ENCODE data around the gene DNAAF3.

Gene DNAAF3

DNA sequence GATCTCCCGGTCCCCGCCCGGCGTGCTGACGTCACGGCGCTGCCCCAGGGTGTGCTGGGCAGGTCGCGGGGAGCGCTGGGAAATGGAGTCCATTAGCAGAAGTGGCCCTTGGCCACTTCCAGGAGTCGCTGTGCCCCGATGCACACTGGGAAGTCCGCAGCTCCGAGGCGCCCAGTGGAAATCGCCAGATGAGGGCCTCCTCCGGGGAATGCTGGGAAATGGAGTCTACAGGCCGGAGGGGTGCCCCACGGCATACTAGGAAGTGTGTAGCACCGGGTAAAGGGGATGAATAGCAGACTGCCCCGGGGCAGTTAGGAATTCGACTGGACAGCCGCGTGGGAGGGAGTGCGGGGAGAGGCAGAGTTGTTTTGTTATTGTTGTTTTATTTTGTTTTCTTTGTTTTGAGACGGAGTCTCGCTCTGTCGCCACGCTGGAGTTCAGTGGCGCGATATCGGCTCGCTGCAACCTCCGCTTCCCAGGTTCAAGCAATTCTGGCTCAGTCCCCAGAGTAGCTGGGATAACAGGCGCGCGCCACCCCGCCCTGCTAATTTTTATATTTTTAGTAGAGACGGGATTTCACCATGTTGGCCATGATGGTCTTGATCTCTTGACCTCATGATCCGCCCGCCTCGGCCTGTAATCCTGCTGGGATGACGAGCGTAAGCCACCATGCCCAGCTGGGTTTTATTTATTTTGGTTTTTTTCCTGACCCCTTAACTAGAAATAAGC is 48.6 kb downstream of the DNAAF3 start:
- TF ChIP-seq CREB1 (IDR thresholded peaks at IDR 0.05; ENCODE audit: low read depth): peak; percentile 89
- TF ChIP-seq EGR1 (IDR thresholded peaks at IDR 0.05): no peak
- TF ChIP-seq, protein P1, sequence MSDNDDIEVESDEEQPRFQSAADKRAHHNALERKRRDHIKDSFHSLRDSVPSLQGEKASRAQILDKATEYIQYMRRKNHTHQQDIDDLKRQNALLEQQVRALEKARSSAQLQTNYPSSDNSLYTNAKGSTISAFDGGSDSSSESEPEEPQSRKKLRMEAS (IDR thresholded peaks at IDR 0.05): 0 out of 2 replicates have a peak, but pooled peaks have one; percentile 19
- TF ChIP-seq YY1 (IDR thresholded peaks at IDR 0.05; ENCODE audit: low read depth): peak; percentile 71; the same call in 1 of the 2 replicates
- no peak; the same call in 1 of the 2 replicates for TF ChIP-seq TEAD4 (IDR thresholded peaks at IDR 0.05)
- TF ChIP-seq TCF12 (IDR thresholded peaks at IDR 0.05; ENCODE audit: low read depth): peak; percentile 43; the same call in 1 of the 2 replicates
- peak; percentile 68; the same call in 1 of the 2 replicates for TF ChIP-seq TAF1 (IDR thresholded peaks at IDR 0.05; ENCODE audit: low read depth)

DNA sequence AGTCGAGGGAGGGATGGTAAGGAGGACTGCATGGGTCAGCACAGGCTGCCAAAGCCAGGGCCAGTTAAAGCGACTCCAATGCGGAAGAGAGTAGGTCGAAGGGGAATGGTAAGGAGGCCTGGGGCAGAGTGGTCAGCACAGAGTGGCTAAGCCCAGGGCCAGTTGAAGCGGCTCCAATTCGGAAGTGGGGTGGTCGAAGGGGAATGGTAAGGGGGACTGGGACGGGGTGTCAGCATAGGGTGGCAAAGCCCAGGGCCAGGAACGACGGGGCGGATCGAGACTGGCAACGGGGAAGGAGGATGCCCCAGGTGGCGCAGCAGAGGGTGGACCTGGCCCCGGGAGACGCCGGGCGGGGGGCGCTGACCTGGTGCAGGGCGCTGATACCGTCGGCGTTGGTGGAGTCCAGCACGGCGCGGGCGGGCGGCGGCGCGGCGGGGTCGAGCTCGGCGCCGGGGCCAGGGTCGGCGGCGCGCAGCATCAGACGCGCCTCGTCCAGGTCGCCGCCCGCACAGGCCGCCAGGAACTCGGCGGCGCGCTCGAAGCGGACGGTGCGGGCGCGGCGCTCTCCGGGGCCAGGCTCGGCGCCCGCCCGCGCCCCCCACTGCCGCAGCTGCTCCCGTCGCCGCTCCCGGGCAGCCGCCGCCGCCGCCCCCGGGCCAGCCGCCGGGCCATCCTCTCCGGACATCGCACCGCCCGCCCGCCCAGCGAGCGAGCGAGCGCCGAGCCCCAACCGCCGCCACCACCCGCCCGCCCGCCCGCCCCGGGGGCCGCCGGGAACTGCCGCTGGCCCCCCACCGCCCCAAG is 49.4 kb downstream of the DNAAF3 start, which contains the start of gene PPP1R12C:
TSS of gene PPP1R12C (minus strand) at position 779 of the 804 bp plus-strand sequence. CDS start at position 685, 94 bp downstream.
- TF ChIP-seq FOXM1 (IDR thresholded peaks at IDR 0.05; ENCODE audit: borderline replicate concordance, low read depth) (no peak), ZBTB7A (IDR thresholded peaks at IDR 0.05; ENCODE audit: low read depth) (peak; percentile 74)

DNA sequence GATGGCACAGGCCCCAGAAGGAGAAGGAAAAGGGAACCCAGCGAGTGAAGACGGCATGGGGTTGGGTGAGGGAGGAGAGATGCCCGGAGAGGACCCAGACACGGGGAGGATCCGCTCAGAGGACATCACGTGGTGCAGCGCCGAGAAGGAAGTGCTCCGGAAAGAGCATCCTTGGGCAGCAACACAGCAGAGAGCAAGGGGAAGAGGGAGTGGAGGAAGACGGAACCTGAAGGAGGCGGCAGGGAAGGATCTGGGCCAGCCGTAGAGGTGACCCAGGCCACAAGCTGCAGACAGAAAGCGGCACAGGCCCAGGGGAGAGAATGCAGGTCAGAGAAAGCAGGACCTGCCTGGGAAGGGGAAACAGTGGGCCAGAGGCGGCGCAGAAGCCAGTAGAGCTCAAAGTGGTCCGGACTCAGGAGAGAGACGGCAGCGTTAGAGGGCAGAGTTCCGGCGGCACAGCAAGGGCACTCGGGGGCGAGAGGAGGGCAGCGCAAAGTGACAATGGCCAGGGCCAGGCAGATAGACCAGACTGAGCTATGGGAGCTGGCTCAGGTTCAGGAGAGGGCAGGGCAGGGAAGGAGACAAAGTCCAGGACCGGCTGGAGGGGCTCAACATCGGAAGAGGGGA is 50.1 kb downstream of the DNAAF3 start:
- TF ChIP-seq CEBPB (IDR thresholded peaks at IDR 0.05) (no peak), NFIC (IDR thresholded peaks at IDR 0.05) (no peak), EP300 (IDR thresholded peaks at IDR 0.05; ENCODE audit: borderline replicate concordance) (no peak), TCF12 (IDR thresholded peaks at IDR 0.05; ENCODE audit: low read depth) (no peak)

DNA sequence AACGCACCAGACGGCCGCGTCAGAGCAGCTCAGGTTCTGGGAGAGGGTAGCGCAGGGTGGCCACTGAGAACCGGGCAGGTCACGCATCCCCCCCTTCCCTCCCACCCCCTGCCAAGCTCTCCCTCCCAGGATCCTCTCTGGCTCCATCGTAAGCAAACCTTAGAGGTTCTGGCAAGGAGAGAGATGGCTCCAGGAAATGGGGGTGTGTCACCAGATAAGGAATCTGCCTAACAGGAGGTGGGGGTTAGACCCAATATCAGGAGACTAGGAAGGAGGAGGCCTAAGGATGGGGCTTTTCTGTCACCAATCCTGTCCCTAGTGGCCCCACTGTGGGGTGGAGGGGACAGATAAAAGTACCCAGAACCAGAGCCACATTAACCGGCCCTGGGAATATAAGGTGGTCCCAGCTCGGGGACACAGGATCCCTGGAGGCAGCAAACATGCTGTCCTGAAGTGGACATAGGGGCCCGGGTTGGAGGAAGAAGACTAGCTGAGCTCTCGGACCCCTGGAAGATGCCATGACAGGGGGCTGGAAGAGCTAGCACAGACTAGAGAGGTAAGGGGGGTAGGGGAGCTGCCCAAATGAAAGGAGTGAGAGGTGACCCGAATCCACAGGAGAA is 50.9 kb downstream of the DNAAF3 start:
- no peak for TF ChIP-seq EP300 (IDR thresholded peaks at IDR 0.05; ENCODE audit: borderline replicate concordance)
- no peak for TF ChIP-seq TCF12 (IDR thresholded peaks at IDR 0.05; ENCODE audit: low read depth)
- TF ChIP-seq TAF1 (IDR thresholded peaks at IDR 0.05; ENCODE audit: low read depth): no peak
- TF ChIP-seq, protein P1 (IDR thresholded peaks at IDR 0.05): no peak
- no peak for TF ChIP-seq CEBPB (IDR thresholded peaks at IDR 0.05)
- TF ChIP-seq, protein P2, sequence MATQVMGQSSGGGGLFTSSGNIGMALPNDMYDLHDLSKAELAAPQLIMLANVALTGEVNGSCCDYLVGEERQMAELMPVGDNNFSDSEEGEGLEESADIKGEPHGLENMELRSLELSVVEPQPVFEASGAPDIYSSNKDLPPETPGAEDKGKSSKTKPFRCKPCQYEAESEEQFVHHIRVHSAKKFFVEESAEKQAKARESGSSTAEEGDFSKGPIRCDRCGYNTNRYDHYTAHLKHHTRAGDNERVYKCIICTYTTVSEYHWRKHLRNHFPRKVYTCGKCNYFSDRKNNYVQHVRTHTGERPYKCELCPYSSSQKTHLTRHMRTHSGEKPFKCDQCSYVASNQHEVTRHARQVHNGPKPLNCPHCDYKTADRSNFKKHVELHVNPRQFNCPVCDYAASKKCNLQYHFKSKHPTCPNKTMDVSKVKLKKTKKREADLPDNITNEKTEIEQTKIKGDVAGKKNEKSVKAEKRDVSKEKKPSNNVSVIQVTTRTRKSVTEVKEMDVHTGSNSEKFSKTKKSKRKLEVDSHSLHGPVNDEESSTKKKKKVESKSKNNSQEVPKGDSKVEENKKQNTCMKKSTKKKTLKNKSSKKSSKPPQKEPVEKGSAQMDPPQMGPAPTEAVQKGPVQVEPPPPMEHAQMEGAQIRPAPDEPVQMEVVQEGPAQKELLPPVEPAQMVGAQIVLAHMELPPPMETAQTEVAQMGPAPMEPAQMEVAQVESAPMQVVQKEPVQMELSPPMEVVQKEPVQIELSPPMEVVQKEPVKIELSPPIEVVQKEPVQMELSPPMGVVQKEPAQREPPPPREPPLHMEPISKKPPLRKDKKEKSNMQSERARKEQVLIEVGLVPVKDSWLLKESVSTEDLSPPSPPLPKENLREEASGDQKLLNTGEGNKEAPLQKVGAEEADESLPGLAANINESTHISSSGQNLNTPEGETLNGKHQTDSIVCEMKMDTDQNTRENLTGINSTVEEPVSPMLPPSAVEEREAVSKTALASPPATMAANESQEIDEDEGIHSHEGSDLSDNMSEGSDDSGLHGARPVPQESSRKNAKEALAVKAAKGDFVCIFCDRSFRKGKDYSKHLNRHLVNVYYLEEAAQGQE (IDR thresholded peaks at IDR 0.05; ENCODE audit: low read depth): no peak
- no peak for TF ChIP-seq FOXM1 (IDR thresholded peaks at IDR 0.05; ENCODE audit: borderline replicate concordance, low read depth)
- TF ChIP-seq ZBTB7A (IDR thresholded peaks at IDR 0.05; ENCODE audit: low read depth): no peak
- TF ChIP-seq, protein P3, sequence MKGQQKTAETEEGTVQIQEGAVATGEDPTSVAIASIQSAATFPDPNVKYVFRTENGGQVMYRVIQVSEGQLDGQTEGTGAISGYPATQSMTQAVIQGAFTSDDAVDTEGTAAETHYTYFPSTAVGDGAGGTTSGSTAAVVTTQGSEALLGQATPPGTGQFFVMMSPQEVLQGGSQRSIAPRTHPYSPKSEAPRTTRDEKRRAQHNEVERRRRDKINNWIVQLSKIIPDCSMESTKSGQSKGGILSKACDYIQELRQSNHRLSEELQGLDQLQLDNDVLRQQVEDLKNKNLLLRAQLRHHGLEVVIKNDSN (IDR thresholded peaks at IDR 0.05): no peak
- TF ChIP-seq CREB1 (IDR thresholded peaks at IDR 0.05; ENCODE audit: low read depth): no peak
- no peak for TF ChIP-seq TEAD4 (IDR thresholded peaks at IDR 0.05)
- no peak for TF ChIP-seq EGR1 (IDR thresholded peaks at IDR 0.05)
- no peak for TF ChIP-seq NFIC (IDR thresholded peaks at IDR 0.05)
- TF ChIP-seq YY1 (IDR thresholded peaks at IDR 0.05; ENCODE audit: low read depth): no peak
- TF ChIP-seq RAD21 (IDR thresholded peaks at IDR 0.05; ENCODE audit: low read depth): no peak

DNA sequence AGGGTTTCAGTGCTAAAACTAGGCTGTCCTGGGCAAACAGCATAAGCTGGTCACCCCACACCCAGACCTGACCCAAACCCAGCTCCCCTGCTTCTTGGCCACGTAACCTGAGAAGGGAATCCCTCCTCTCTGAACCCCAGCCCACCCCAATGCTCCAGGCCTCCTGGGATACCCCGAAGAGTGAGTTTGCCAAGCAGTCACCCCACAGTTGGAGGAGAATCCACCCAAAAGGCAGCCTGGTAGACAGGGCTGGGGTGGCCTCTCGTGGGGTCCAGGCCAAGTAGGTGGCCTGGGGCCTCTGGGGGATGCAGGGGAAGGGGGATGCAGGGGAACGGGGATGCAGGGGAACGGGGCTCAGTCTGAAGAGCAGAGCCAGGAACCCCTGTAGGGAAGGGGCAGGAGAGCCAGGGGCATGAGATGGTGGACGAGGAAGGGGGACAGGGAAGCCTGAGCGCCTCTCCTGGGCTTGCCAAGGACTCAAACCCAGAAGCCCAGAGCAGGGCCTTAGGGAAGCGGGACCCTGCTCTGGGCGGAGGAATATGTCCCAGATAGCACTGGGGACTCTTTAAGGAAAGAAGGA is 51.8 kb downstream of the DNAAF3 start:
- no peak for TF ChIP-seq ZBTB7A (IDR thresholded peaks at IDR 0.05; ENCODE audit: low read depth)
- TF ChIP-seq TEAD4 (IDR thresholded peaks at IDR 0.05): no peak
- TF ChIP-seq YY1 (IDR thresholded peaks at IDR 0.05; ENCODE audit: low read depth): no peak
- TF ChIP-seq, protein P1 (IDR thresholded peaks at IDR 0.05): no peak
- TF ChIP-seq EP300 (IDR thresholded peaks at IDR 0.05; ENCODE audit: borderline replicate concordance): no peak
- TF ChIP-seq, protein P3 (IDR thresholded peaks at IDR 0.05): no peak
- TF ChIP-seq TCF12 (IDR thresholded peaks at IDR 0.05; ENCODE audit: low read depth): no peak
- no peak for TF ChIP-seq RAD21 (IDR thresholded peaks at IDR 0.05; ENCODE audit: low read depth)
- TF ChIP-seq NFIC (IDR thresholded peaks at IDR 0.05): no peak
- TF ChIP-seq, protein P2 (IDR thresholded peaks at IDR 0.05; ENCODE audit: low read depth): no peak
- no peak for TF ChIP-seq CEBPB (IDR thresholded peaks at IDR 0.05)
- no peak for TF ChIP-seq TAF1 (IDR thresholded peaks at IDR 0.05; ENCODE audit: low read depth)
- TF ChIP-seq FOXM1 (IDR thresholded peaks at IDR 0.05; ENCODE audit: borderline replicate concordance, low read depth): no peak
- no peak for TF ChIP-seq EGR1 (IDR thresholded peaks at IDR 0.05)
- TF ChIP-seq CREB1 (IDR thresholded peaks at IDR 0.05; ENCODE audit: low read depth): no peak
